Measurements from ENCODE around the gene ZNF337. TPM values are rescaled to one million over a fixed set of nuclear protein-coding genes. Genes with fewer than 3 reads are reported as not detected.

ZNF337 gene
- total RNA-seq, 1 experiment from 2014 or later = 10.3 TPM

- Histone ChIP-seq H3K18ac (ENCODE audit: insufficient read length, low read depth, low read length) (no peak overlapping the region), H3K79me2 (ENCODE audit: insufficient read depth, low read length) (no peaks in the 10 kb centered on the region), H4K91ac (ENCODE audit: insufficient read length, low read depth, low read length) (no peak overlapping the region), H2BK12ac (ENCODE audit: insufficient read length, low read depth, low read length) (no peak overlapping the region), H3K79me1 (ENCODE audit: insufficient read depth, low read depth, low read length, poor library complexity, severe bottlenecking) (no peaks in the 10 kb centered on the region), H2AK5ac (ENCODE audit: insufficient read length, low read length) (no peak overlapping the region), H3K4me2 (ENCODE audit: insufficient read depth, insufficient read length, low read length) (no peak overlapping the region), H3K9ac (ENCODE audit: extremely low read depth, insufficient read length, low read length) (no peak overlapping the region), H3K23me2 (ENCODE audit: insufficient read length, low read depth, low read length, poor library complexity, severe bottlenecking) (no peaks in the 10 kb centered on the region), H3K4ac (ENCODE audit: low read depth, low read length) (no peak overlapping the region), H2BK120ac (ENCODE audit: low read depth, low read length, poor library complexity, severe bottlenecking) (no peak overlapping the region), H3K9me3 (ENCODE audit: control insufficient read depth, low read depth, low read length) (no peaks in the 10 kb centered on the region), H3K27ac (ENCODE audit: insufficient read length, low read depth, low read length) (no peak overlapping the region), H4K8ac (replicated peaks; ENCODE audit: insufficient read length, low read depth, low read length) (no peak overlapping the region), H2BK5ac (ENCODE audit: insufficient read length, low read length) (no peak overlapping the region), H2BK20ac (ENCODE audit: low read depth, low read length, poor library complexity, severe bottlenecking) (no peak overlapping the region), H3K56ac (ENCODE audit: insufficient read length, low read depth, low read length) (no peak overlapping the region), H3K4me1 (ENCODE audit: insufficient read depth, low read length) (no peaks in the 10 kb centered on the region), H3K27me3 (ENCODE audit: insufficient read depth, low read length) (no peaks in the 10 kb centered on the region), H4K5ac (ENCODE audit: insufficient read length, low read depth, low read length) (no peak overlapping the region), H2BK15ac (ENCODE audit: low read depth, low read length) (no peak overlapping the region), H3K23ac (ENCODE audit: insufficient read length, low read depth, low read length) (no peak overlapping the region), H4K20me1 (ENCODE audit: control insufficient read depth, insufficient read depth, insufficient read length) (no peaks in the 10 kb centered on the region), H3K14ac (ENCODE audit: insufficient read depth, low read length) (no peak overlapping the region), H3T11ph (ENCODE audit: low read length) (no peak overlapping the region), H2AFZ (ENCODE audit: low read length) (no peak overlapping the region)
- Mint-ChIP-seq H3K36me3 (ENCODE audit: insufficient read depth in 1 of 3, low read depth in 3 of 3) (peaks cover 0 to 2% (median 0%) of the 10 kb centered on the region in 3 experiments; a peak in 1 of 7 replicates), H3K27ac (no peak overlapping the region), H3K9me3 (peaks cover 7 to 10% of the 10 kb centered on the region in 2 experiments), H3K4me1 (no peaks in the 10 kb centered on the region), H3K4me3 (no peak overlapping the region), H3K27me3 (ENCODE audit: low read depth) (no peaks in the 10 kb centered on the region)
- TF ChIP-seq, protein P1, sequence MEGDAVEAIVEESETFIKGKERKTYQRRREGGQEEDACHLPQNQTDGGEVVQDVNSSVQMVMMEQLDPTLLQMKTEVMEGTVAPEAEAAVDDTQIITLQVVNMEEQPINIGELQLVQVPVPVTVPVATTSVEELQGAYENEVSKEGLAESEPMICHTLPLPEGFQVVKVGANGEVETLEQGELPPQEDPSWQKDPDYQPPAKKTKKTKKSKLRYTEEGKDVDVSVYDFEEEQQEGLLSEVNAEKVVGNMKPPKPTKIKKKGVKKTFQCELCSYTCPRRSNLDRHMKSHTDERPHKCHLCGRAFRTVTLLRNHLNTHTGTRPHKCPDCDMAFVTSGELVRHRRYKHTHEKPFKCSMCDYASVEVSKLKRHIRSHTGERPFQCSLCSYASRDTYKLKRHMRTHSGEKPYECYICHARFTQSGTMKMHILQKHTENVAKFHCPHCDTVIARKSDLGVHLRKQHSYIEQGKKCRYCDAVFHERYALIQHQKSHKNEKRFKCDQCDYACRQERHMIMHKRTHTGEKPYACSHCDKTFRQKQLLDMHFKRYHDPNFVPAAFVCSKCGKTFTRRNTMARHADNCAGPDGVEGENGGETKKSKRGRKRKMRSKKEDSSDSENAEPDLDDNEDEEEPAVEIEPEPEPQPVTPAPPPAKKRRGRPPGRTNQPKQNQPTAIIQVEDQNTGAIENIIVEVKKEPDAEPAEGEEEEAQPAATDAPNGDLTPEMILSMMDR (conservative IDR thresholded peaks at IDR 0.05) = no peak
- WGBS (ENCODE audit: extremely low coverage, insufficient read length, low lambda C conversion rate) = no CpG with 5 or more reads among the region's 1 CpG
- DNase-seq = no peak
These were observed 34.2 kb upstream of the ZNF337 start for GRCh38 chr20:25730862-25731261.
